Heart left ventricle (tissue), 13 donors: Measurements from ENCODE around the gene SLC16A8.

Source experiments
- CTCF ChIP-seq, 12 donors: fragments of 200-600 bp; sonication (generic) in 4 of 12; IDR thresholded peaks; one replicate each; pipeline versions ENCODE4 v1.5.0 to v1.8.0; 2018 to 2022; ENCODE audit warnings: antibody characterized with exemption in 12 of 12, mild to moderate bottlenecking in 5 of 12
- POLR2A ChIP-seq, 2 donors: fragments of 450-650 bp; IDR thresholded peaks; one replicate each; pipeline ENCODE4 v1.6.1; 2017; ENCODE audit warnings: antibody characterized with exemption in 2 of 2, mild to moderate bottlenecking in 2 of 2, moderate library complexity in 2 of 2
- donor health status: ischemic (EF 13 %, LVEDD 7.1; RV severe dilation, severe dysfunction).
- donor health status: DM: no; HTN: yes; CAD: no.
- donor health status: DM: no; HTN: no; CAD: no.
- donor health status: ischemic (EF 25% LVEDD 6.9; RV normal size, moderate dysfunction).
- donor health status: ischemic (EF 25% LVEDD 5.7; RV mildly dilated, moderate dysfunction).
- donor health status: ischemic (EF 35%, LVEDD 5.7; RV mildly dilated, moderate dysfunction).
- donor health status: nonischemic (EF 11% LVEDD 7.7; RV severe dilation, severe dysfunction).
- donor health status: DM: yes; HTN: yes; CAD: no.
- donor health status: PGD.
- donor health status: ischemic (EF 29% LVEDD 5.4; RV normal size, mild dysfunction).
- donor health status: nonischemic (EF 23%, LVEDD 6.1; RV moderate dilation, normal function).

- TF ChIP-seq POLR2A (IDR thresholded peaks at IDR 0.05) = no peak
- TF ChIP-seq CTCF (IDR thresholded peaks at IDR 0.05) = peak in 8 of 12 donors; percentile 7 to 34 (median 30)
Observed at GRCh38 chr22:38104084-38104483, 20.1 kb upstream of the SLC16A8 start.
